Fibroblast of mammary gland (primary cell): ENCODE results near the gene RPL10.
"Not testable (repeated sequence)": the region's sequence is repeated elsewhere in the genome, so short reads cannot be mapped to it uniquely, and the experiment has no call there.

ENCODE experiments used
- DNase-seq: peaks from one replicate; pipeline ENCODE4 v3.0.0-alpha.2; 2010; ENCODE audit warnings: low read depth
- H3K4me3 ChIP-seq: 2 replicates; pipeline ENCODE4 v1.5.1; 2011; ENCODE audit warnings: low read depth, mild to moderate bottlenecking, low read length, moderate library complexity; ENCODE audit not compliant: control insufficient read depth
- CTCF ChIP-seq: conservative IDR thresholded peaks from 2 replicates; pipeline ENCODE4 v1.5.1; 2011; ENCODE audit warnings: low read depth, low read length, inconsistent platforms; ENCODE audit not compliant: control insufficient read depth, insufficient read depth

RPL10 gene

DNA sequence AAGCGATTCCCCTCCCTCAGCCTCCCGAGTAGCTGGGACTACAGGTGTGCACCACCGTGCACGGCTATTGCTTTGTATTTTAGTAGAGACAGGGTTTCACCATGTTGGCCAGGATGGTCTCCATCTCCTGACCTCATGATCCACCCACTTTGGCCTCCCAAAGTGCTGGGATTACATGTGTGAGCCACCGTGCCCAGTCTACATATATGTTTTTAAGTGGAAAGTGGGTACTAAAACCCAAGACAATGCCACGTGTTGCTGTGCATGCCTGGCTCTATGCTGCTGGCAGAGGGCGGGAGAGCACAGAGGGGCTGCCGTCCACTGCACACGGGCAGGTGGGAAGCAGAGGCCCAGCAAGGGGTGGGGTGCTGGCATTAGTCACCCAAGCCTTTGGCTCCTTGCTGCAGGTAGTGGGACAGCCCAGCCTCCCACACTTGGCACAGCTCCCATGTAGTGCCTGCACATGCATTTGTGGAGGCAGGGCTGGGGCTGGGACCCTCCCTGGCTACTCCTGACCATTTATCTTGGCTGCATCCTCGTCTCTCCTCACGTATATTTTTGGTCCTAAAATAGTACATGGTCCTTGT lies 15.6 kb upstream of the RPL10 start:
- no peak overlapping the region for H3K4me3 ChIP-seq
- TF ChIP-seq CTCF = no peak

GRCh38 chrX:154383359-154384283 lies 14.6 kb upstream of the RPL10 start:
- TF ChIP-seq CTCF = no peak
- no peak overlapping the region for H3K4me3 ChIP-seq
- peak; percentile 38 for DNase-seq

More for the DNA sequence above, 15.6 kb upstream of the RPL10 start:
- no peak for DNase-seq

GRCh38 chrX:154384284-154384892 lies 13.8 kb upstream of the RPL10 start:
- H3K4me3 ChIP-seq = no peak overlapping the region
- DNase-seq = peak; percentile 33
- TF ChIP-seq CTCF = peak; percentile 34

- not testable (repeated sequence) for H3K4me3 ChIP-seq, DNase-seq
Measured at GRCh38 chrX:154388094-154388493, 10.1 kb upstream of the RPL10 start.

GRCh38 chrX:154388649-154389048 lies 9.5 kb upstream of the RPL10 start:
- not testable (repeated sequence) for H3K4me3 ChIP-seq, DNase-seq

DNA sequence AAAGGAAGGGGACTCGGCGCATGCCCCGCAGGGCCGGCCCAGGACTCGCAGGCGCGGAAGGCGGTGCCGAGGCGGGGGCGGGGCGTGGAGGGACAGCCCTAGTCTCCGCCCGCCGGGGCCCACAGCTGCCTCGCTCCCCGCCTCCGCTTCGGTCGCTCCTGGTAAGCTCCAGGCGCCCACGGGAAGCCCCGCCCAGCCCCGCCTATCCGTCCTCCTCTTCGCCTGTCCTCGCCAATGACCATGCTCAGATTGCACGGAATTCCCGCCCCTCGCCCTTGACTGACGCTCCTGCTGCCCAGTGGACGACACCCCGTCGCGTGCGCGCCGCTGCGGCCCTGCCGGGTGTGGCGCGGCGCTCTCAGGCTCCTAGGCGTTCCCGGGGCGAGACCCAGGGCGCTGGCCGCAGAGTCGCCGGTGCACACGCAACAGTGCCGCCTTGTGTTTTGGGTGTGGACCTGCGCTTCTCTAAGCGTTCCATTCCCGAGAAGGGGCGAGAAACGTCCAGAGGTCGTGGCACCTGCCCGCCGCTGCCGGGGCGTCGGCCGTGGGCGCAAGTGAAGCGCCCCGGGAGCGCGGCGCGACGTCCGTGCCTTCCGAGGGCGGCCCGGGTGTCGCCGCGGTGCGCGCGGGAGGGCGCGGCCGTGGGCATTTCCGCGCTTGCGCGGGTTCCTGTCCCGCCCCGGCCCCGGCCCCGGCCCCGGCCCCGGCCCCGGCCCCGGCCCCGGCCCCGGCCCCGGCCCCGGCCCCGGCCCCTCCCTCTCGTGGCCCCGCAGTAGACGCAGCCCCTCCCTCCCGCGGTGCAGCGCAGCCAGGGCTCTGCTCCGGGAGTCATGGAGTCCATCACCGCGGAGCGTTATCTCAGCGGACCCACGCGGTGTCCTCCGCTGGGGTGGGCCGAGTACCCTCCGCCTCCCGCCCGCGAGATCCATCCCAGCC lies 8.1 kb upstream of the RPL10 start:
- DNase-seq, H3K4me3 ChIP-seq: not testable (repeated sequence)

DNA sequence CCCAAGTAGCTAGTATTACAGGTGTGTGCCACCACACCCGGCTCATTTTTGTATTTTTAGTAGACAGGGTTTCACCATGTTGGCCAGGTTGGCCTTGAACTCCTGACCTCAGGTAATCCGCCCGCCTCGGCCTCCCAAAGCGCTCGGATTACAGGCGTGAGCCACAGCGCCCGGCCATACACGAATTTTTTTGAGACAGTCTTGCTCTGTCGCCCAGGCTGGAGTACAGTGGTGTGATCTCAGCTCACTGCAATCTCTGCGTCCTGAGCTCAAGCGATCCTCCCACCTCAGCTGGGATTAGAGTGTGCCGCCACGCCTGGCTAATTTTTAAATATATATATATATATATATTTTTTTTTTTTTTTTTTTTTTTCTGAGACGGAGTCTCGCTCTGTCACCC lies 1.8 kb upstream of the RPL10 start:
- not testable (repeated sequence) for DNase-seq, H3K4me3 ChIP-seq

DNA sequence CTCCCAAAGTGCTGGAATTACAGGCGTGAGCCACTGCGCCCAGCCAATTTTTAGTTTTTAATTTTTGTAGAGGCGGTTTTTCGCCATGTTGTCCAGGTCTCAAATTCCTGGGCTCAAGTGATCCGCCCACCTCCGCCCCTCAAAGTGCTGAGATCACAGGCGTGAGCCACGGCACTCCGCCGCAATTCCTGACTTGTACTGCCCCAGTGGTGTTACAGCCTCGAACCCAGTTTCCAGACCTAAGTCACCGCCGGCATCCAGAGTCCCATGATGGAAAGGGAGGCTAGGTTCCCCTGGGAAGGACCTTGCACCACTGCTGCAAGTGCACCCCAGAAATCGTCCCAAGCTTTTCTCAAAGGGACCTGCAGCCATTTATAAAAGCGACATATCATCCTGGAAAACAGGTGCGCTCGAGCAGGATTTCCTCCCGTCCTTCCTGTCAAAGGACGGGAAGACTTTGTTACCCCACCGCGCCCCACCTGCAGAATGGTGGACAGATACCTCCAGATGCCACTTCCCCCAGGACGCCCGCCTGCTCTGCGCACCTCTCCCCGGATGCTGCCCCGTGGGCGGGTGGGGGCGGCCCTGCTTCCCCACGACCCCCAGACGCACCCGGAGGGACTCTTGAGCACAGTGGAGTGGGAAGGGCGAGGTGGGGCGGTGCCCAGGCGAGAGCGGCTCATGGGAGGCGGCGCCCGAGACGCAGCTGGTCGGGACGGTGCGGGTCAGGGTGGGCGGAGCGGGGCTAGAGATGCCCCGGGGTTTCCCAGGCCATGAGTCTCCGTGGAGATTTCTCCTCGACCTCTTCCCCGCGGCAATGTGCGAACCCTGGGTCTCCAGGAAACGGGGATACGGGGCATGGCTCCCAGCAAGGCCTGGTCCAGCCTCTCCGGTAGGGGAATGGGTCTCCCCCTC lies 947 bp upstream of the RPL10 start:
- peak; percentile 64 for DNase-seq
- peak overlapping the region; percentile 56 for H3K4me3 ChIP-seq
- no peak for TF ChIP-seq CTCF
